ENCODE measurements around the gene NAP1L4. TPM values are rescaled to one million over a fixed set of nuclear protein-coding genes. Genes with fewer than 3 reads are reported as not detected.

NAP1L4 gene
- total and polyA plus RNA-seq, 2 of the 8 experiments (the other 6 are each of a cell fraction or from before 2014, with no cell fraction given): 75.8 to 194 TPM

DNA sequence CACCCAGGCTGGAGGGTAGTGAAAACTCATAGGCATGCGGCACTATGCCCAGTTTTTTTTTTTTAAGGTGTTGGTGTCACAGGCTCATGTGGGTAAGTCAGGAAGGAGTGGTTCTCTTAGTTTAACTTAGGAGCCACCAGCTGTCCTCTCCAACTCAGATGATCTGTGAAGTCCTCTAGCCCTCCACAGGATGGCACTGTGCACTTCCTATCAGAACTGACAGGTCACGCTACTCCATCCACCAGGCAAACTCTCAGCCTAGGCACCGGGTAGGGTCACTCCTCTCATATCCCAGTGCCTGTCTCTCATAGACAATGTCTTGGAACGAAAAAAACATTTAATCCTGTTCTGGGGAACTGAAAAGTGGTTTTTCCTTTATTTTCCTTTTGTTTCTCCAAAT is 16.5 kb downstream of the NAP1L4 start:
- FAIRE-seq (no peak), DNase-seq (ENCODE audit: low read depth in 1 of 2, low spot score in 2 of 2) (no peak)
- H3K79me2 ChIP-seq (ENCODE audit: control insufficient read depth in 1 of 2, insufficient read depth in 2 of 2, low read length in 2 of 2): peaks cover 4 to 72% of the 10 kb centered on the region in 2 experiments
- TF ChIP-seq CHD1 (IDR thresholded peaks at IDR 0.05; ENCODE audit: low read depth, low read length): no peak
- no peak for TF ChIP-seq MAFK (IDR thresholded peaks at IDR 0.05; ENCODE audit: low read depth, low read length)
- no peak for TF ChIP-seq PHF8 (conservative IDR thresholded peaks at IDR 0.05; ENCODE audit: low read depth, low read length)
- TF ChIP-seq SIN3A (conservative IDR thresholded peaks at IDR 0.05 in 1 of 2, IDR thresholded peaks at IDR 0.05 in 1 of 2; ENCODE audit: low read depth in 1 of 2, low read length in 2 of 2): peak in 1 of 2 experiments; percentile 75; a peak in 2 of 4 replicates
- TF ChIP-seq SP2 (IDR thresholded peaks at IDR 0.05; ENCODE audit: low read length): no peak
- no peak for TF ChIP-seq BACH1 (IDR thresholded peaks at IDR 0.05; ENCODE audit: low read length)
- TF ChIP-seq, protein P1, sequence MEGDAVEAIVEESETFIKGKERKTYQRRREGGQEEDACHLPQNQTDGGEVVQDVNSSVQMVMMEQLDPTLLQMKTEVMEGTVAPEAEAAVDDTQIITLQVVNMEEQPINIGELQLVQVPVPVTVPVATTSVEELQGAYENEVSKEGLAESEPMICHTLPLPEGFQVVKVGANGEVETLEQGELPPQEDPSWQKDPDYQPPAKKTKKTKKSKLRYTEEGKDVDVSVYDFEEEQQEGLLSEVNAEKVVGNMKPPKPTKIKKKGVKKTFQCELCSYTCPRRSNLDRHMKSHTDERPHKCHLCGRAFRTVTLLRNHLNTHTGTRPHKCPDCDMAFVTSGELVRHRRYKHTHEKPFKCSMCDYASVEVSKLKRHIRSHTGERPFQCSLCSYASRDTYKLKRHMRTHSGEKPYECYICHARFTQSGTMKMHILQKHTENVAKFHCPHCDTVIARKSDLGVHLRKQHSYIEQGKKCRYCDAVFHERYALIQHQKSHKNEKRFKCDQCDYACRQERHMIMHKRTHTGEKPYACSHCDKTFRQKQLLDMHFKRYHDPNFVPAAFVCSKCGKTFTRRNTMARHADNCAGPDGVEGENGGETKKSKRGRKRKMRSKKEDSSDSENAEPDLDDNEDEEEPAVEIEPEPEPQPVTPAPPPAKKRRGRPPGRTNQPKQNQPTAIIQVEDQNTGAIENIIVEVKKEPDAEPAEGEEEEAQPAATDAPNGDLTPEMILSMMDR (IDR thresholded peaks at IDR 0.05; ENCODE audit: control extremely low read depth in 1 of 3, insufficient read depth in 1 of 3, low read depth in 1 of 3, low read length in 3 of 3): peak; percentile 46 to 60 (median 51)
- TF ChIP-seq KDM1A (IDR thresholded peaks at IDR 0.05; ENCODE audit: borderline replicate concordance, low read length): no peak
- TF ChIP-seq ZNF274 (IDR thresholded peaks at IDR 0.05; ENCODE audit: borderline replicate concordance, extremely low read depth, low read length): no peak
- TF ChIP-seq TBP (IDR thresholded peaks at IDR 0.05; ENCODE audit: low read depth, low read length): no peak
- TF ChIP-seq EP300 (IDR thresholded peaks at IDR 0.05; ENCODE audit: borderline replicate concordance in 1 of 2, low read depth in 2 of 2, low read length in 2 of 2): no peak

More for the DNA sequence above, 16.5 kb downstream of the NAP1L4 start:
- no peak overlapping the region for H4K8ac ChIP-seq (ENCODE audit: extremely low read depth, insufficient read depth, low read length)
- ChIA-PET POLR2A (ENCODE audit: partially characterized antibody) (interaction anchor here (0.7 to 1.5 kb wide), 6 partner anchors 12 to 438 kb away, joined by 3 read pairs; partner anchors contain the start of gene NAP1L4), CTCF (ENCODE audit: partially characterized antibody) (interaction anchor here (0.7 to 2.9 kb wide), 27 partner anchors 8 to 160 kb away, joined by 3 to 18 read pairs (median 4); partner anchors contain the start of genes NAP1L4 and PHLDA2)
- H3K4me1 ChIP-seq (replicated peaks in 1 of 4; ENCODE audit: control insufficient read depth in 3 of 4, insufficient read depth in 4 of 4, low read length in 3 of 4): no peaks in the 10 kb centered on the region
- H3K79me1 ChIP-seq (ENCODE audit: low read depth, low read length): peaks cover 6% of the 10 kb centered on the region
- H4K91ac ChIP-seq (replicated peaks; ENCODE audit: insufficient read length, low read length): no peak overlapping the region
- H3K4me2 ChIP-seq (ENCODE audit: insufficient read depth in 1 of 2, low read depth in 2 of 2, low read length in 2 of 2): no peak overlapping the region
- no peak overlapping the region for H2BK5ac ChIP-seq (ENCODE audit: low read depth, low read length)
- no peak overlapping the region for H2BK12ac ChIP-seq (ENCODE audit: low read depth, low read length)
- peaks cover 46 to 87% (median 68%) of the 10 kb centered on the region in 4 experiments for H3K36me3 ChIP-seq (ENCODE audit: control insufficient read depth in 2 of 4, insufficient read depth in 4 of 4, low read length in 3 of 4)
- H3K56ac ChIP-seq (replicated peaks; ENCODE audit: insufficient read length, low read depth, low read length): no peak overlapping the region
- H2AK5ac ChIP-seq (ENCODE audit: low read depth, low read length): no peak overlapping the region
- no peak overlapping the region for H3K4ac ChIP-seq (replicated peaks; ENCODE audit: insufficient read length, low read depth, low read length)
- H3K14ac ChIP-seq (ENCODE audit: insufficient read length): no peak overlapping the region
- H3K9me3 ChIP-seq (ENCODE audit: insufficient read depth in 2 of 2, low read depth in 1 of 2, low read length in 1 of 2): no peaks in the 10 kb centered on the region
- H2BK120ac ChIP-seq (replicated peaks; ENCODE audit: low read depth, low read length): no peak overlapping the region
- no peak overlapping the region for H2BK20ac ChIP-seq (ENCODE audit: low read length)
- WGBS, 2 experiments (ENCODE audit: extremely low coverage in 1 of 2, insufficient coverage in 1 of 2, insufficient read length in 1 of 2, insufficient replicate concordance in 2 of 2, low coverage in 1 of 2, low lambda C conversion rate in 2 of 2, missing lambda C conversion rate in 1 of 2): 91% methylated on average over 4 of the region's 4 CpGs; no CpG with 5 or more reads in 1 of the 2 experiments
- H3K23ac ChIP-seq (ENCODE audit: insufficient read length): no peak overlapping the region
- no peak overlapping the region for H3K9ac ChIP-seq (replicated peaks in 1 of 4; ENCODE audit: extremely low read depth in 1 of 4, low read depth in 3 of 4, low read length in 3 of 4)
- H4K20me1 ChIP-seq (replicated peaks in 1 of 2; ENCODE audit: control insufficient read depth in 1 of 2, insufficient read depth in 2 of 2, low read length in 2 of 2): peaks cover 6 to 26% of the 10 kb centered on the region in 2 experiments
- no peak overlapping the region for H2BK15ac ChIP-seq (ENCODE audit: low read length)
- H4K5ac ChIP-seq (ENCODE audit: insufficient read length, low read depth, low read length): no peak overlapping the region
- H3K4me3 ChIP-seq (ENCODE audit: extremely low read depth in 1 of 4, insufficient read depth in 2 of 4, low read depth in 3 of 4, low read length in 4 of 4): no peak overlapping the region
- H3K23me2 ChIP-seq (ENCODE audit: low read depth, low read length): no peaks in the 10 kb centered on the region
- H3K27ac ChIP-seq (ENCODE audit: low read depth, low read length): no peak overlapping the region
- H3K18ac ChIP-seq (ENCODE audit: extremely low read depth, low read length): no peak overlapping the region
- H3K27me3 ChIP-seq (replicated peaks in 1 of 4; ENCODE audit: control insufficient read depth in 3 of 4, extremely low read depth in 1 of 4, insufficient read depth in 3 of 4, low read length in 3 of 4): no peaks in the 10 kb centered on the region
- no peak overlapping the region for H2AFZ ChIP-seq (ENCODE audit: low read length)

All from H1 (cell line).